Activated CD8-positive, alpha-beta memory T cell treated with anti-CD3 and anti-CD28 coated beads for 48 hours (primary cell): ENCODE measurements around the gene TTC9C.
"Not testable (repeated sequence)": the region's sequence is repeated elsewhere in the genome, so short reads cannot be mapped to it uniquely, and the experiment has no call there.

Source experiments
- DNase-seq, 3 experiments: peaks; one replicate each; pipeline ENCODE4 v3.0.0-alpha.2; 2020; ENCODE audit warnings: low read depth in 2 of 3, low spot score in 2 of 3

The TTC9C gene

GRCh38 chr11:62728171-62728988 is at the start of gene TTC9C:
TSS of gene TTC9C (plus strand) at chr11:62728486. CDS start at chr11:62728849, 363 bp downstream.
- peak; percentile 54 to 67 (median 61) for DNase-seq

GRCh38 chr11:62678770-62679696 is 49.3 kb upstream of the TTC9C start, which contains the start of gene UBXN1:
TSS of gene UBXN1 (minus strand) at chr11:62679073. CDS start at chr11:62678923, 150 bp downstream.
- peak; percentile 63 to 75 (median 70) for DNase-seq

- DNase-seq, result no peak
Observed at GRCh38 chr11:62680825-62681240, 47.5 kb upstream of the TTC9C start.

GRCh38 chr11:62682518-62682917 is 45.8 kb upstream of the TTC9C start:
- DNase-seq, result no peak

GRCh38 chr11:62687508-62688396 is 40.5 kb upstream of the TTC9C start:
- no peak for DNase-seq

- DNase-seq, result no peak
Observed at GRCh38 chr11:62688491-62688890, 39.8 kb upstream of the TTC9C start.

- DNase-seq, result no peak
Observed at GRCh38 chr11:62689421-62690183, 38.7 kb upstream of the TTC9C start, which contains the start of gene LRRN4CL. TSS of gene LRRN4CL (minus strand) at chr11:62689530. CDS start at chr11:62688508, 1,022 bp downstream.

- DNase-seq, result not testable (repeated sequence)
Observed at GRCh38 chr11:62693624-62694023, 34.7 kb upstream of the TTC9C start.

GRCh38 chr11:62694455-62695167 is 33.7 kb upstream of the TTC9C start:
- DNase-seq, result peak in 2 of 3 experiments; percentile 52 to 60

GRCh38 chr11:62702246-62702645 is 26.0 kb upstream of the TTC9C start:
- DNase-seq, result no peak

- DNase-seq, result not testable (repeated sequence)
Observed at GRCh38 chr11:62703921-62704320, 24.4 kb upstream of the TTC9C start.

- no peak for DNase-seq
Observed at GRCh38 chr11:62705413-62705812, 22.9 kb upstream of the TTC9C start.

- DNase-seq, result peak; percentile 89
Observed at GRCh38 chr11:62705880-62706849, 22.1 kb upstream of the TTC9C start.

- no peak for DNase-seq
Observed at GRCh38 chr11:62706850-62707247, 21.4 kb upstream of the TTC9C start.

GRCh38 chr11:62707277-62707861 is 20.9 kb upstream of the TTC9C start, which contains the start of the genes BSCL2 and GNG3:
TSS of gene BSCL2 (minus strand) at chr11:62707424. CDS start at chr11:62707195, 229 bp downstream.
TSS of gene GNG3 (plus strand) at chr11:62707676. CDS start at chr11:62708296, 620 bp downstream.
- DNase-seq, result no peak

GRCh38 chr11:62708392-62708791 is 19.9 kb upstream of the TTC9C start:
- no peak for DNase-seq

GRCh38 chr11:62708793-62709192 is 19.5 kb upstream of the TTC9C start:
- no peak for DNase-seq
